Astrocyte (in vitro differentiated cells and primary cell): ENCODE measurements around the gene DTWD2. TPM values are rescaled to one million over a fixed set of nuclear protein-coding genes. Genes with fewer than 3 reads are reported as not detected.
"Not testable (repeated sequence)": the region's sequence is repeated elsewhere in the genome, so short reads cannot be mapped to it uniquely, and the experiment has no call there.

ENCODE experiments used
- DNase-seq: peaks from one replicate; pipeline ENCODE4 v3.0.0-alpha.2; 2010; ENCODE audit warnings: low read depth
- FAIRE-seq: peaks from 2 replicates; lab custom pipeline; 2011; peaks lifted over from hg19 to GRCh38; lab: Jason Lieb, UNC
- H2AFZ ChIP-seq: 2 replicates; pipeline ENCODE4 v1.6.0; 2012; ENCODE audit warnings: low read depth, low read length, inconsistent platforms
- H3K27ac ChIP-seq: 2 replicates; pipeline ENCODE4 v1.5.1; 2011; ENCODE audit warnings: low read depth, low read length, inconsistent platforms
- H3K27me3 ChIP-seq: 2 replicates; pipeline ENCODE4 v1.6.0; 2011; ENCODE audit warnings: low read length, inconsistent platforms; ENCODE audit not compliant: insufficient read depth
- H3K36me3 ChIP-seq: 2 replicates; pipeline ENCODE4 v1.5.1; 2011; ENCODE audit warnings: low read length, inconsistent platforms; ENCODE audit not compliant: insufficient read depth
- H3K4me1 ChIP-seq: 2 replicates; pipeline ENCODE4 v1.5.1; 2011; ENCODE audit warnings: low read length, inconsistent platforms; ENCODE audit not compliant: insufficient read depth
- H3K4me2 ChIP-seq: 2 replicates; pipeline ENCODE4 v1.6.0; 2012; ENCODE audit warnings: low read length, inconsistent platforms
- H3K4me3 ChIP-seq: 2 replicates; pipeline ENCODE4 v1.5.1; 2011; ENCODE audit warnings: low read depth, mild to moderate bottlenecking, low read length, inconsistent platforms; ENCODE audit not compliant: insufficient read depth
- H3K79me2 ChIP-seq: 2 replicates; pipeline ENCODE4 v1.6.0; 2012; ENCODE audit warnings: mild to moderate bottlenecking, low read length, inconsistent platforms; ENCODE audit not compliant: insufficient read depth
- H3K9ac ChIP-seq: 2 replicates; pipeline ENCODE4 v1.6.0; 2012; ENCODE audit warnings: mild to moderate bottlenecking, low read length, inconsistent platforms
- H3K9me3 ChIP-seq: 2 replicates; pipeline ENCODE4 v1.5.1; 2012; ENCODE audit warnings: low read depth, mild to moderate bottlenecking, low read length, inconsistent platforms; ENCODE audit not compliant: insufficient read depth
- H4K20me1 ChIP-seq: 2 replicates; pipeline ENCODE4 v1.6.0; 2012; ENCODE audit warnings: low read length, inconsistent platforms; ENCODE audit not compliant: insufficient read depth
- H3K27ac Mint-ChIP-seq: one replicate; pipeline ENCODE4 v1.8.0; 2021; ENCODE audit warnings: mild to moderate bottlenecking, mixed read lengths; ENCODE audit not compliant: unreplicated experiment
- H3K27me3 Mint-ChIP-seq: one replicate; pipeline ENCODE4 v1.8.0; 2021; ENCODE audit warnings: low read depth, mixed read lengths; ENCODE audit not compliant: unreplicated experiment
- H3K36me3 Mint-ChIP-seq: one replicate; pipeline ENCODE4 v1.8.0; 2021; ENCODE audit warnings: low read depth, mixed read lengths; ENCODE audit not compliant: unreplicated experiment
- H3K4me1 Mint-ChIP-seq: one replicate; pipeline ENCODE4 v1.8.0; 2021; ENCODE audit warnings: low read depth, mixed read lengths; ENCODE audit not compliant: unreplicated experiment
- H3K4me3 Mint-ChIP-seq: one replicate; pipeline ENCODE4 v1.8.0; 2021; ENCODE audit warnings: mild to moderate bottlenecking, moderate library complexity, mixed read lengths; ENCODE audit not compliant: unreplicated experiment
- H3K9me3 Mint-ChIP-seq: one replicate; pipeline ENCODE4 v1.8.0; 2021; ENCODE audit warnings: mild to moderate bottlenecking, mixed read lengths; ENCODE audit not compliant: unreplicated experiment
- EZH2 ChIP-seq: IDR thresholded peaks from 2 replicates; pipeline ENCODE4 v1.6.1; 2012; ENCODE audit warnings: mild to moderate bottlenecking, low read length, inconsistent platforms; ENCODE audit not compliant: insufficient read depth
- total RNA-seq: library from RNA; stranded (reverse); gene quantifications from 2 replicates; pipeline ENCODE4 v1.2.1, GENCODE V29; 2021
- TF ChIP-seq, protein P1 (sequence below): IDR thresholded peaks from 2 replicates; pipeline ENCODE4 v1.5.1; 2011; ENCODE audit warnings: low read depth, mild to moderate bottlenecking, inconsistent platforms, low read length, moderate library complexity; ENCODE audit not compliant: insufficient read depth

Gene DTWD2
- total RNA-seq, 1 donor from 2014 or later, result 4.9 TPM

DNA sequence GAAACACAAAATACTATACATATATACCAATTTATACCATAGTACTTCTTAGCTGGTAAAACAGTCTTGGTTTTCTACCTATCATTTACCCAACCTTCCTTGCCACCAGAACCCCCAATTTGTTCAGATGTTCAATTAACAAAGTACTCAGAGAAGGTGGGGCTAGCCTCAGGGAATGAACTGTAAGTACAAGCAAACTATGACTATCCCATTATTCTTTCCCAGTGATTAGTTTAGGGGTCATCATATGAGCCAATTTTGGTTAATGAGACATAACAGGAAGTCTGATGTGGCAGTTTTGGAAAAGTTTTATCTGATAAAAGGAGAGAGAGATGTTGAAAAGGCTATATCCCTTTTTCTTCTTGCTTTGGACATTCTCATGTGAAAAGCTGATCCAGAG is 125.8 kb downstream of the DTWD2 start:
- DNase-seq (peak; percentile 31), FAIRE-seq (no peak)
- Histone ChIP-seq H3K36me3 (no peaks in the 10 kb centered on the region), H3K9me3 (no peaks in the 10 kb centered on the region), H2AFZ (no peak overlapping the region), H3K4me1 (peaks cover 4% of the 10 kb centered on the region), H3K27ac (no peak overlapping the region), H3K9ac (no peak overlapping the region), H3K4me2 (peak overlapping the region; percentile 44), H3K79me2 (no peaks in the 10 kb centered on the region), H3K27me3 (no peaks in the 10 kb centered on the region), H3K4me3 (no peak overlapping the region), H4K20me1 (no peaks in the 10 kb centered on the region)
- Mint-ChIP-seq H3K9me3 (no peaks in the 10 kb centered on the region), H3K4me1 (peaks cover 8% of the 10 kb centered on the region), H3K4me3 (no peak overlapping the region), H3K27ac (no peak overlapping the region), H3K36me3 (no peaks in the 10 kb centered on the region), H3K27me3 (no peaks in the 10 kb centered on the region)
- TF ChIP-seq, protein P1, sequence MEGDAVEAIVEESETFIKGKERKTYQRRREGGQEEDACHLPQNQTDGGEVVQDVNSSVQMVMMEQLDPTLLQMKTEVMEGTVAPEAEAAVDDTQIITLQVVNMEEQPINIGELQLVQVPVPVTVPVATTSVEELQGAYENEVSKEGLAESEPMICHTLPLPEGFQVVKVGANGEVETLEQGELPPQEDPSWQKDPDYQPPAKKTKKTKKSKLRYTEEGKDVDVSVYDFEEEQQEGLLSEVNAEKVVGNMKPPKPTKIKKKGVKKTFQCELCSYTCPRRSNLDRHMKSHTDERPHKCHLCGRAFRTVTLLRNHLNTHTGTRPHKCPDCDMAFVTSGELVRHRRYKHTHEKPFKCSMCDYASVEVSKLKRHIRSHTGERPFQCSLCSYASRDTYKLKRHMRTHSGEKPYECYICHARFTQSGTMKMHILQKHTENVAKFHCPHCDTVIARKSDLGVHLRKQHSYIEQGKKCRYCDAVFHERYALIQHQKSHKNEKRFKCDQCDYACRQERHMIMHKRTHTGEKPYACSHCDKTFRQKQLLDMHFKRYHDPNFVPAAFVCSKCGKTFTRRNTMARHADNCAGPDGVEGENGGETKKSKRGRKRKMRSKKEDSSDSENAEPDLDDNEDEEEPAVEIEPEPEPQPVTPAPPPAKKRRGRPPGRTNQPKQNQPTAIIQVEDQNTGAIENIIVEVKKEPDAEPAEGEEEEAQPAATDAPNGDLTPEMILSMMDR, result no peak
- no peak for TF ChIP-seq EZH2

DNA sequence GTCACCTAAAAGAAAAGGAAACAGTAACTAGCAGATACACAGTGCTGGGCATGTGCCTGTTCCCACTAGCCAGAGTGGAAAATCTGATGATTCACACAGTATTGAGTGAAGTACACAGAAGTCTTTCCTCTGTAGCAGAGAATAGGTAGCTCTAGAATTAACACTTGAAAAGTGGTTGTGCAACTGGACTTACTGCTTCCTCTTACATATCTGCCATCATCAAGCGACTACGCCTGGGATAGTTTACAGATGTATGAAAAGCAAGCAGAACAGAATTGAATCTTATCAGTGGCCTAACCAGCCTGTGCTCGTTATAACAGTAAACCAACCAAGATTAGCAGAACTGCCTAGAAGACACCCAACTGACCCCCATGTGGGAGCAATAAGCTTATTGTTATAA is 130.6 kb downstream of the DTWD2 start:
- no peaks in the 10 kb centered on the region for H3K36me3 ChIP-seq
- FAIRE-seq (no peak), DNase-seq (peak; percentile 41)
- no peaks in the 10 kb centered on the region for H3K27me3 ChIP-seq
- no peaks in the 10 kb centered on the region for H3K9me3 ChIP-seq
- no peaks in the 10 kb centered on the region for H3K36me3 Mint-ChIP-seq
- no peak overlapping the region for H3K4me3 Mint-ChIP-seq
- H3K9me3 Mint-ChIP-seq, result no peaks in the 10 kb centered on the region
- H3K27ac Mint-ChIP-seq, result no peak overlapping the region
- H3K27ac ChIP-seq, result no peak overlapping the region
- no peak overlapping the region for H3K4me2 ChIP-seq
- H3K4me3 ChIP-seq, result no peak overlapping the region
- H2AFZ ChIP-seq, result no peak overlapping the region
- H3K27me3 Mint-ChIP-seq, result no peaks in the 10 kb centered on the region
- H4K20me1 ChIP-seq, result no peaks in the 10 kb centered on the region
- TF ChIP-seq EZH2, result no peak
- TF ChIP-seq, protein P1, result no peak
- H3K4me1 Mint-ChIP-seq, result peaks cover 2% of the 10 kb centered on the region
- no peaks in the 10 kb centered on the region for H3K79me2 ChIP-seq
- no peaks in the 10 kb centered on the region for H3K4me1 ChIP-seq
- H3K9ac ChIP-seq, result no peak overlapping the region

DNA sequence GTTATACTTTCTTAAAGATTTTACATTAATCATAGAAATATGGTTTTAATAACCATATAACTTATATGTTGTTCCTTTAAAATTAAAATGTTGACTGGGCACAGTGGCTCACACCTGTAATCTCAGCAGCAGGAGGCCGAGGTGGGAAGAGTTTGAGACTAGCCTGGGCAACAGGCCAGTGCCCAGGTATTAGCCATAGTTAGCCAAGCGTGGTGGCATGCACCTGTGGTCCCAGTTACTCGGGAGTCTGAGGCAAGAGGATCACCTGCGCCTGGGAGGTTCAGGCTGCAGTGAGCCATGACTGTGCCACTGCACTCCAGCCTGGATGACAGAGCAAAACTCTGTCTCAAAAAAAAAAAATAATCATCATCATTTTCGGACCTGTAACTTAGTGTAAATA is 133.5 kb downstream of the DTWD2 start:
- DNase-seq, result no peak
- Histone ChIP-seq H3K27ac (no peak overlapping the region), H3K36me3 (no peaks in the 10 kb centered on the region), H3K9me3 (no peaks in the 10 kb centered on the region), H3K79me2 (no peaks in the 10 kb centered on the region), H2AFZ (no peak overlapping the region), H3K4me2 (no peak overlapping the region), H3K27me3 (no peaks in the 10 kb centered on the region), H3K4me3 (no peak overlapping the region), H3K9ac (no peak overlapping the region), H3K4me1 (no peaks in the 10 kb centered on the region), H4K20me1 (no peaks in the 10 kb centered on the region)
- no peak for FAIRE-seq
- H3K4me1 Mint-ChIP-seq, result no peaks in the 10 kb centered on the region
- TF ChIP-seq, protein P1, result no peak
- no peak for TF ChIP-seq EZH2
- H3K36me3 Mint-ChIP-seq, result peaks cover 3% of the 10 kb centered on the region
- no peak overlapping the region for H3K4me3 Mint-ChIP-seq
- peaks cover 6% of the 10 kb centered on the region for H3K9me3 Mint-ChIP-seq
- no peak overlapping the region for H3K27ac Mint-ChIP-seq
- H3K27me3 Mint-ChIP-seq, result no peaks in the 10 kb centered on the region

DNA sequence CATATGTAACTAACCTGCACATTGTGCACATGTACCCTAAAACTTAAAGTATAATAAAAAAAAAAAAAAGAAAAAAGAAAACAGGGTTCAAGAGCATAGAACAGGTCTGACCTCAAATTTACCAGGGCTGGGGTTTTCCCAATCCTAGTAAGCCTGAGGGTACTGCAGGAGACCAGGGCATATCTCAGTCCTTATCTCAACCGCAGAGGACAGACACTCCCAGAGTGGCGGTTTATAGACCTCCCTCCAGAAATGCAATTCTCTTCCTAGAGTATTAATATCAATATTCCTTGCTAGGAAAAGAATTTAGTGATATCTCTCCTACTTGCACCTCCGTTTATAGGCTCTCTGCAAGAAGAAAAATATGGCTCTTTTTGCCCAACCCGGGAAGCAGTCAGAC is 136.6 kb downstream of the DTWD2 start:
- not testable (repeated sequence) for H3K4me1 Mint-ChIP-seq, FAIRE-seq, H3K4me3 ChIP-seq

More for the DNA sequence above, 136.6 kb downstream of the DTWD2 start:
- not testable (repeated sequence) for H3K9ac ChIP-seq, H3K4me3 Mint-ChIP-seq, H3K27me3 ChIP-seq, H3K36me3 ChIP-seq, H3K79me2 ChIP-seq, H3K4me2 ChIP-seq, H3K27ac Mint-ChIP-seq, H3K4me1 ChIP-seq, H3K9me3 Mint-ChIP-seq, DNase-seq, H2AFZ ChIP-seq, H3K27ac ChIP-seq, H3K36me3 Mint-ChIP-seq, H3K9me3 ChIP-seq, H4K20me1 ChIP-seq, H3K27me3 Mint-ChIP-seq
